Measurements from ENCODE around the gene EN1.

EN1 gene

DNA sequence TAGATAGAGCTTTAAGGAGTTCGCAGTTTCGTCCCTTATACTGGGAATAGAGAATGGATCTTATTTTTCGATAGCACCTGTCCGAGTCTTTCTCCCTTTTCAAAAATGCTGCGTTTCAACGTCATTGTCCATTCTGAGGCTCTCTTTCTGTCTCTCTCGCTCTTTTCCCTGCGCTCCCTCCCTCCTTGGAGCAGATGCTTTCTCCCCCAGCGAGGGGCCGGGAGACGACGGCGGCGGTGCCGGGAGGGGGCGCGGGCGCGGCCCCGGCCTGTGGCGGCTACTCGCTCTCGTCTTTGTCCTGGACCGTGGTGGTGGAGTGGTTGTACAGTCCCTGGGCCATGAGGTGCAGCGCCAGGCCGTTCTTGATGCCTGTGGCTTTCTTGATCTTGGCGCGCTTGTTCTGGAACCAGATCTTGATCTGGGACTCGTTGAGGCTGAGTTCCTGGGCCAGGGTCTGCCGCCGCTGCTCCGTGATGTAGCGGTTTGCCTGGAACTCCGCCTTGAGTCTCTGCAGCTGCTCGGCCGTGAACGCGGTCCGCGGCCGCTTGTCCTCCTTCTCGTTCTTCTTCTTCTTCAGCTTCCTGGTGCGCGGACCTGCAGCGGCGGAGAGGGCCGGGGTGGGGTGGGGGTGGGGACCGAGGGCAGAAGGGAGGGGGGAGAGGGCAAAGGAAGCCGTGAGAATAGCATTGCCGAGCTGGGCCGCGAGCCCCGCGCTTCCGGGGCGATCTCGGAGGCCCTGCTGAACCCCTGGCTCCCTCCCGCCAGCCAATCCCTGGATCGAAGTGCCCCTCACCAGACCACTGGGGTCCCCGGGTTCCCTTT lies 4.6 kb downstream of the EN1 start:
- peak; percentile 54 for DNase-seq

GRCh38 chr2:118841828-118842461 lies 5.5 kb downstream of the EN1 start:
- peak; percentile 57 for DNase-seq

GRCh38 chr2:118841450-118841827 lies 6.0 kb downstream of the EN1 start:
- no peak for DNase-seq

GRCh38 chr2:118838741-118839455 lies 8.6 kb downstream of the EN1 start:
- no peak for DNase-seq

GRCh38 chr2:118837621-118838020 lies 9.8 kb downstream of the EN1 start:
- DNase-seq, result no peak

DNA sequence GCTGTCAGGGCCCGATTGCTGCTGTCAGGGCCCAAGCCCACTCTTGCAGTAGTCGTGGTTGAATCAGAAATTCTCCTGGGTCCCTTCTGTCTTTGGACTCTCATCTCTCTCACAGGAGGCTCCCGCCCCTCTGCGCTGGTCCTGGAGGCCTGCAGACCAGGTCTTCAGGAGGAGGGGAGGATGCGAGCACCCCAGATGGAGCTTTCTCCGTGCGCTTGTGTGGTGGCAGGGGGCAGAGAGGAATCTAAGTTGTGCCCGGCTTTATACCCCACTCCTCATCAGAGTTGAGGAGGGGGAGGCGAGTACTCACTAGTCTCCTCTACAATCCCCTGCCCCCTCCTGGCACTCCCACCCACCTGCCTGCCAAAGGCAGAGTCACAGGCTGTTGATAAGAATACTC lies 10.4 kb downstream of the EN1 start:
- no peak for DNase-seq

DNA sequence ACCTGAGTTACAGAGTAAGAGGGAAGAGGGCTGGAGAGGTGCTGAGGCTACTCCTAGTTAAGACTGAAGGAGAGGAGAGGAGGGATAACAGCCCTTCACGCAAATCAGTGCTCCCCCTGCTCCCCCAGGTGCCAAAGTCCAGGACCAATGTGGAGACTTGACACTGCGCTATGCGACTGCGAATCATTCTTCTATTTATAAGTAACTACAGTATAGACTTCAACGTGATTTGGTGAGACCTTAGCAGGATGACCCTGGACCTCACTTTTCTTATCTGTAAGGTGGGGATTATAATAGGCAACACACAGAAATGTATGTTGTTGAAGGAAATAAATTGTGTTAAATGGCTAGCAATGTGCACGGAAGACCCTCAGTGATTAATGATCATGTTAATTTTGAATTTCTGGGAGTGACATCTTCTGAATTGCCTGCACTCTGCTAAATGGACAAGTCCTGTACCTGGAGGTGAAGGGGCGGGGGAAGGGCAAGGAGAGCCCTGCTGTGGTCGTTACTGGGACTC lies 11.0 kb downstream of the EN1 start:
- DNase-seq, result no peak

GRCh38 chr2:118835746-118836410 lies 11.6 kb downstream of the EN1 start:
- no peak for DNase-seq

DNA sequence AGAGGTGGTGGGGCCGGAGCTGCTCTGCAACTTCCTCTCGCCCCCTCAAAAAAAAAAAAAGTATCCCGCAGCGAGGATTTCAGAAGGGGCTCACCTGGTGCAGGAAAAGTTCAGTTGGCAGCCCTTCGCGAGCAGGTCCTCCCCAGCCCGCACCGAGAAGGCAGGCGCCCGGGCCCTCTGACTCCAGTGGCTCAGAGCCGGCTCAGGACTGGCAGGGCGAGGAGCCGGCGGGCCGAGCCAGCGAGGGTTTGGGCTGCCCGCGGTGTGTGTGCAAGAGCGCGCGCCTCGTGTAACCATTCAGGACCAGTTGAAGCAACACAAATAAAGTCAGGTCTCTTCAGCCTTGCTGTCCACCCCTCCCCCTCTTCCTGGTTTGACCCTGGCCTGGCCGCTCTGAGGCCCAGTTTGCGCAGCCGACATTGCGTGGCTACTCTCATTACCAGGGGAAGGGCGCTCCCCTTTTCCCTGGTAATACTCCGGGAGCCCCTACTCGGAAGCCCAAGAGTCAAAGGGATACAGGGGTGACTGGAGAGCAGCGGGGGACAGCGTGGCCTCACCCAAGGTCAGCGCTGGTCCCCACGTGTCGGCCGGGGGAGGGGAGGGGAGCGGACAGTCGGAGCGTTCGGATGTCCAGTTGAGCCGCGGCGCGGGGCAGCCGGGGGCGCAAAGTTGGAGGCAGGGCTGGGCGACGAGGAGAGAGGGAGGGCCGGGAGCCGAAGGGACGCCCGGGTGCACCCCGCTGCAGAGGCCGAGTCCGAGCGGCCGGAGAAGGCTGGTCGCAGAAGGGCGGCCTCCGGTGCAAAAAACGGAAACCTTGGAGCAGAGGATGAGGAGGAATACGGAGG lies 12.3 kb downstream of the EN1 start:
- DNase-seq, result no peak

GRCh38 chr2:118834440-118834810 lies 13.0 kb downstream of the EN1 start:
- no peak for DNase-seq

- no peak for DNase-seq
These were observed 13.6 kb downstream of the EN1 start for GRCh38 chr2:118833716-118834439.

DNA sequence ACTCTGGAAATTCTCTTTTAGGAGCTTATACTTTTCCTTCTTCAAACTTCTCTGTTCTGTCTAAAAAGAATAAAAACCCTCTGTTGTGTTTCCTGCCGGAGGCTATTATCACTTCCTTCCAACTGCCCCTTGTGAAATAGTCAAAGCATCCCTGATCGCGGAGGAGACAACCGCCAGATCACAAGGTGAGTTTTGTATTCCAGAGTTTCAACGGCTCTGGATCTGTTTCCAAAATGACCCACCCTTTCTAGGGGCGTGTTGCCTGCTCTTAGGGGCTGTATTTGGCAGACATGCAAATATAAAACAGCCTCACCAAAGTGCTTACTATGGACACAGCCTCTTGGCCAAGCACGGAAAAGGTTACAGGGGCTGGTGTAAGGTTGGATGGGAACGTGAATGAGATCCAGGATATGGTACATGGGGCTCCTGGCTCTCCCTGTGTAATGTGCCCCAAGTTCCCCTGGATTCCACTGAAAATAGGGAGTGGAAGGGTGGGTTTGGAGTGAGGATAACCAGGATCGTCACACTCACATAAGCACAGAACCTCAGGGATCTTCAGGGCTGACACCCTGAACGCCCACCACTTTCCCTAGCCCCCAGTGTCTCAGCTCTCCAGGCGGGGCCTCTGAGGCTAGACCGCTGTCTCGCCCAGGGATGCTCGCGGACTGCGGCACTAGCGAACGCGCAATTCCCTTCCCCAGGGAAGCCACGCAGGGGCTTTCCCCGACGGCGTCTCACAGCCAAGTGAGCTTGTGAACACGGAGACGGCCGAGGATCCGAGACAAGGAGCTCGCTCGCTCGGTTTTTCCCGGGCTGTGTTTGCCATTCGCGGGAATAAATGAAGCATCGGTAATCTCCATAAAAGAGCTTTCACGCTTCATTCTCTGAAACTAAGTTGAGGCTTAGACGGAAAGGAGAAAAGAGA lies 14.4 kb downstream of the EN1 start:
- DNase-seq, result no peak

- DNase-seq, result no peak
These were observed 15.2 kb downstream of the EN1 start for GRCh38 chr2:118832071-118832790.

GRCh38 chr2:118830881-118831280 lies 16.6 kb downstream of the EN1 start:
- DNase-seq, result no peak

DNA sequence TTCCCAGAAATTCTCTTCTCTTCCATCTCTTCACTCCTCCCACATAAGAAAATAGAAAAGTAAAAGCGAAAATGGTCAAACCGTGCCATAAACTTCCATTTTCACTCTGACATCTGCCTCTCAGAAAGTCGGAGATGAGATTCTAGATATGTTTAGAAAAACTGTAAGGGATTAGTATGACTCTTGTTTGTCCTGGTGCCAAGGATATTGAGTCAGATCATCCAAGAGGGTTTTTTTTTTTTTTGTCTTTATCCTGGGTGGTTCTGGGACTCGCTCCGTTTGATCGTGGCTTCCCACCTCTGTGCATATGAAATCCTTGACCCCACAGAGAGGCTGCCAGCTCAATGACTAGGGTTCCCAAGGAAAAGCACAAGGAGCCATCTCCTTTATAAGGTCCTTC lies 17.3 kb downstream of the EN1 start:
- DNase-seq, result no peak

DNA sequence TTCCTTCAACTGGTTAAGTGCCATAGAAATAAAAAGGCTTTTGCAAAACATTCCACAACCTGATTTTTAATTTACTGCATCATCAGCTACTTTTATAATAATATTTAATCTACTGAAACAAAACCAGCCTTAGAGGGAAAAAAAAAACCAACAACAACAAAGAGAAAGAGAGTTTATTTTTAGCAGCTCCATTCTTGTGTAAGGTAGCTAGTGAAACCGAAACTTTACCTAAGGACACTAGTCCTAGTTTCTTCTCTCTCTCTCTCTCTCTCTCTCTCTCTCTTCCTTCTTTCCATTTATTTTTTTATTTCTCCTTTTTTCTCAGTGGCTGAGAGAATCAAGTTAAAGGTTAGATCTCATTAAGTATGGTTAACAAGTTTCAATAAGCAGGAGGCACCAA lies 21.4 kb downstream of the EN1 start:
- no peak for DNase-seq

- no peak for DNase-seq
These were observed 23.8 kb downstream of the EN1 start for GRCh38 chr2:118823633-118824032.

DNA sequence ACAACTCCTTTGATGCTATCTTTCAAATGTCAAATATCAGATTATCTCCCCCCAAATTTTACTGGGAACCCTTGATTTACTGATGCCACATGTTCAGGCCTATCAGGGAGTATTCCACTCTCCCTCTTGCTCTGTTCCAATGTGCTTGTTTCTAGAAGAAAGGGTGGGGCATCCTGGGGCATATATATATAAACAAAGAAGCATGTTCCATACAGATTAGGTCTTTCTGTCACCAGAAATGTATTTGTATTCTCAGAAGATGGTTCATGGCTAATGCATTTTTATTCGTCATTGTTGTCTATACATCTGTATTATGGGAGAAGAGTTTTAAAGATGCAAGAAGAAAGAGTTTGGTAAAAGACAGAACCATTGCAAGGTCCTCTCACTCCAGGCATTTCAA lies 24.9 kb downstream of the EN1 start:
- no peak for DNase-seq

- DNase-seq, result no peak
These were observed 25.4 kb downstream of the EN1 start for GRCh38 chr2:118822015-118822414.

DNA sequence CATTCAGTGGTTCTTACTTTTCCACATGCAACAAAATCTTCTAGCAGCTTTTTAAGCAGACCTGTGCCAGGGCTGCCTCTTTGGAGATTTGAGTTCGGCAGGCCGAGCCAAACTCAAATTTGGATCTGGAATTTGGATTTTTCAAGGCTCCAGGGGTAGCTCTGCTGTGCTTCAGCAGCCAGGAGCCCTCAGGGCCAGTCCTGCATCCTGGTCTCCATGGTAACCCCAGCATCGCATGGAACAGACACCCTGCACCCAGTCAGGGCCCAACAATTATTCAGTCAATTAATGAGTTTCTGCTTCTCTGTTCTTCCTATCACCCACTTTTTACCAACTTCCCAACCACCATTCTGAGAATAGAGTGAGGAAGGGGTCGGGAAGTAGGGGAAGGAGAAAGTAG lies 30.0 kb downstream of the EN1 start:
- no peak for DNase-seq

Data from left hindlimb (tissue), 1 donor.